ENCODE measurements around the gene IGSF3.
A peak's percentile ranks its signal among the peaks of the same experiment; 100 is the strongest.
"Not testable (repeated sequence)": the region's sequence is repeated elsewhere in the genome, so short reads cannot be mapped to it uniquely, and the experiment has no call there.

The IGSF3 gene

GRCh38 chr1:116577759-116578314 lies 89.7 kb downstream of the IGSF3 start:
- DNase-seq (ENCODE audit: low spot score): no peak

GRCh38 chr1:116574581-116575291 lies 92.8 kb downstream of the IGSF3 start:
- DNase-seq (ENCODE audit: low spot score): peak; percentile 63

- no peak for DNase-seq (ENCODE audit: low spot score)
Observed at GRCh38 chr1:116573431-116574095, 94.0 kb downstream of the IGSF3 start.

GRCh38 chr1:116572771-116573430 lies 94.6 kb downstream of the IGSF3 start:
- no peak for DNase-seq (ENCODE audit: low spot score)

GRCh38 chr1:116572099-116572498 lies 95.4 kb downstream of the IGSF3 start:
- no peak for DNase-seq (ENCODE audit: low spot score)

GRCh38 chr1:116571215-116571919 lies 96.2 kb downstream of the IGSF3 start:
- DNase-seq (ENCODE audit: low spot score): no peak

GRCh38 chr1:116570358-116571214 lies 96.9 kb downstream of the IGSF3 start, which contains the start of gene CD58:
CD58 (minus strand) TSS chr1:116571026; CDS start chr1:116570972, 54 bp downstream.
- DNase-seq (ENCODE audit: low spot score): peak; percentile 80

- peak; percentile 68 for DNase-seq (ENCODE audit: low spot score)
Observed at GRCh38 chr1:116569776-116570357, 97.7 kb downstream of the IGSF3 start.

GRCh38 chr1:116569381-116569670 lies 98.2 kb downstream of the IGSF3 start:
- no peak for DNase-seq (ENCODE audit: low spot score)

- DNase-seq (ENCODE audit: low spot score): no peak
Observed at GRCh38 chr1:116568662-116569380, 98.7 kb downstream of the IGSF3 start.

GRCh38 chr1:116567790-116568661 lies 99.5 kb downstream of the IGSF3 start:
- no peak for DNase-seq (ENCODE audit: low spot score)

GRCh38 chr1:116565222-116565621 lies 102.3 kb downstream of the IGSF3 start:
- no peak for DNase-seq (ENCODE audit: low spot score)

GRCh38 chr1:116564426-116564825 lies 103.1 kb downstream of the IGSF3 start:
- no peak for DNase-seq (ENCODE audit: low spot score)

GRCh38 chr1:116562465-116562864 lies 105.1 kb downstream of the IGSF3 start:
- not testable (repeated sequence) for DNase-seq (ENCODE audit: low spot score)

- no peak for DNase-seq (ENCODE audit: low spot score)
Observed at GRCh38 chr1:116561563-116561962, 106.0 kb downstream of the IGSF3 start.

- DNase-seq (ENCODE audit: low spot score): no peak
Observed at GRCh38 chr1:116560704-116561490, 106.6 kb downstream of the IGSF3 start.

GRCh38 chr1:116559304-116559761 lies 108.2 kb downstream of the IGSF3 start:
- DNase-seq (ENCODE audit: low spot score): no peak

GRCh38 chr1:116558571-116558970 lies 109.0 kb downstream of the IGSF3 start:
- DNase-seq (ENCODE audit: low spot score): no peak

Data from CD4-positive, alpha-beta T cell treated with Interleukin-15 for 4 hours (primary cell).